Upper lobe of left lung (tissue), 4 donors: Measurements from ENCODE around the gene NR4A3.

Source experiments
- CTCF ChIP-seq, 6 experiments: fragments of 450-650 bp in 4 of 6; fragments of 200-600 bp in 2 of 6; sonication (generic) in 2 of 6; IDR thresholded peaks; one replicate each; pipeline ENCODE4 v1.5.1; 2016 to 2019; ENCODE audit warnings: antibody characterized with exemption in 6 of 6
- EP300 ChIP-seq, 4 donors: sonication (generic); formaldehyde crosslinking; IDR thresholded peaks; one replicate each; pipeline ENCODE4 v1.5.1; 2017; ENCODE audit warnings: antibody characterized with exemption in 4 of 4, control low read depth in 2 of 4
- POLR2A ChIP-seq, 4 donors: fragments of 450-650 bp; IDR thresholded peaks; one replicate each; pipeline ENCODE4 v1.5.1; 2016 to 2017; ENCODE audit warnings: antibody characterized with exemption in 4 of 4, mild to moderate bottlenecking in 2 of 4
- POLR2AphosphoS5 ChIP-seq, 2 donors: sonication (generic); formaldehyde crosslinking; IDR thresholded peaks; one replicate each; pipeline ENCODE4 v1.5.1; 2017; ENCODE audit warnings: antibody characterized with exemption in 2 of 2

- TF ChIP-seq EP300 (IDR thresholded peaks at IDR 0.05) (no peak), CTCF (IDR thresholded peaks at IDR 0.05) (no peak), POLR2A (IDR thresholded peaks at IDR 0.05) (no peak), POLR2AphosphoS5 (IDR thresholded peaks at IDR 0.05) (no peak)
Measured at GRCh38 chr9:99773468-99774138, 48.1 kb upstream of the NR4A3 start.
